ENCODE data around the gene SIK2. TPM values are rescaled to one million over a fixed set of nuclear protein-coding genes. Genes with fewer than 3 reads are reported as not detected.

The SIK2 gene
- total RNA-seq, 1 donor from 2014 or later: 14.3 TPM

DNA sequence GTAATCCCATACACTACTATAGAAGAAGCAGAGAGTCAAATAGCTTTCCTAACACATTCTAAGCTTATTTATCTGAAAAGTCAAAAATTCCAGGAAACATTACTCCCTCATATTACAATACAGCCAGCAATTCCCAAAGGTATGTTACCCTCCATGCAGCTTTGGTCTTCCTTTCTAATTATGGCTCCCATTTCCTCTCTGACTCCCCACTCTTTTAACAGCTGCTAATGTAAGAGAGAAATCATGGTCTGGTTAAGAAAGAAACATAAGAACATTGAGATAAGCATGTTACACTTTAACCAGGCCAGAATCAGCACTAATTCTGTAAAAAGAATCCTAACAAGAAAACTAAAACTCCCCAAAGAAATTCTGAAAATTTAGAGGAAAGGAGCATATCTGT, 157.1 kb downstream of the SIK2 start:
- Histone ChIP-seq H4K20me1 (ENCODE audit: insufficient read depth, low read length) (peaks cover 15% of the 10 kb centered on the region), H2AFZ (ENCODE audit: low read depth, low read length) (no peak overlapping the region), H3K27me3 (ENCODE audit: insufficient read depth, low read length) (no peaks in the 10 kb centered on the region), H3K4me3 (ENCODE audit: insufficient read depth, low read depth, low read length) (no peak overlapping the region), H3K79me2 (ENCODE audit: insufficient read depth, low read length) (peaks cover 31% of the 10 kb centered on the region), H3K4me2 (ENCODE audit: low read length) (peak overlapping the region; percentile 6), H3K9me3 (ENCODE audit: insufficient read depth, low read depth, low read length) (no peaks in the 10 kb centered on the region), H3K4me1 (ENCODE audit: insufficient read depth, low read length) (no peaks in the 10 kb centered on the region), H3K27ac (ENCODE audit: low read depth, low read length) (peak overlapping the region; percentile 0), H3K9ac (ENCODE audit: low read length) (no peak overlapping the region), H3K36me3 (ENCODE audit: insufficient read depth, low read length) (peaks cover 55% of the 10 kb centered on the region)
- FAIRE-seq (no peak), DNase-seq (ENCODE audit: low read depth) (no peak)
- no peaks in the 10 kb centered on the region for H3K9me3 Mint-ChIP-seq (ENCODE audit: unreplicated experiment)
- H3K36me3 Mint-ChIP-seq (ENCODE audit: low read depth, unreplicated experiment): peaks cover 10% of the 10 kb centered on the region
- H3K4me1 Mint-ChIP-seq (ENCODE audit: low read depth, unreplicated experiment): peaks cover 19% of the 10 kb centered on the region
- H3K27ac Mint-ChIP-seq (ENCODE audit: unreplicated experiment): no peak overlapping the region
- H3K4me3 Mint-ChIP-seq (ENCODE audit: unreplicated experiment): peak overlapping the region; percentile 10
- TF ChIP-seq, protein P1, sequence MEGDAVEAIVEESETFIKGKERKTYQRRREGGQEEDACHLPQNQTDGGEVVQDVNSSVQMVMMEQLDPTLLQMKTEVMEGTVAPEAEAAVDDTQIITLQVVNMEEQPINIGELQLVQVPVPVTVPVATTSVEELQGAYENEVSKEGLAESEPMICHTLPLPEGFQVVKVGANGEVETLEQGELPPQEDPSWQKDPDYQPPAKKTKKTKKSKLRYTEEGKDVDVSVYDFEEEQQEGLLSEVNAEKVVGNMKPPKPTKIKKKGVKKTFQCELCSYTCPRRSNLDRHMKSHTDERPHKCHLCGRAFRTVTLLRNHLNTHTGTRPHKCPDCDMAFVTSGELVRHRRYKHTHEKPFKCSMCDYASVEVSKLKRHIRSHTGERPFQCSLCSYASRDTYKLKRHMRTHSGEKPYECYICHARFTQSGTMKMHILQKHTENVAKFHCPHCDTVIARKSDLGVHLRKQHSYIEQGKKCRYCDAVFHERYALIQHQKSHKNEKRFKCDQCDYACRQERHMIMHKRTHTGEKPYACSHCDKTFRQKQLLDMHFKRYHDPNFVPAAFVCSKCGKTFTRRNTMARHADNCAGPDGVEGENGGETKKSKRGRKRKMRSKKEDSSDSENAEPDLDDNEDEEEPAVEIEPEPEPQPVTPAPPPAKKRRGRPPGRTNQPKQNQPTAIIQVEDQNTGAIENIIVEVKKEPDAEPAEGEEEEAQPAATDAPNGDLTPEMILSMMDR (IDR thresholded peaks at IDR 0.05; ENCODE audit: insufficient read depth, low read depth, low read length): no peak
- no peak for TF ChIP-seq EZH2 (IDR thresholded peaks at IDR 0.05; ENCODE audit: insufficient read depth, low read length)
- no peaks in the 10 kb centered on the region for H3K27me3 Mint-ChIP-seq (ENCODE audit: low read depth, unreplicated experiment)

DNA sequence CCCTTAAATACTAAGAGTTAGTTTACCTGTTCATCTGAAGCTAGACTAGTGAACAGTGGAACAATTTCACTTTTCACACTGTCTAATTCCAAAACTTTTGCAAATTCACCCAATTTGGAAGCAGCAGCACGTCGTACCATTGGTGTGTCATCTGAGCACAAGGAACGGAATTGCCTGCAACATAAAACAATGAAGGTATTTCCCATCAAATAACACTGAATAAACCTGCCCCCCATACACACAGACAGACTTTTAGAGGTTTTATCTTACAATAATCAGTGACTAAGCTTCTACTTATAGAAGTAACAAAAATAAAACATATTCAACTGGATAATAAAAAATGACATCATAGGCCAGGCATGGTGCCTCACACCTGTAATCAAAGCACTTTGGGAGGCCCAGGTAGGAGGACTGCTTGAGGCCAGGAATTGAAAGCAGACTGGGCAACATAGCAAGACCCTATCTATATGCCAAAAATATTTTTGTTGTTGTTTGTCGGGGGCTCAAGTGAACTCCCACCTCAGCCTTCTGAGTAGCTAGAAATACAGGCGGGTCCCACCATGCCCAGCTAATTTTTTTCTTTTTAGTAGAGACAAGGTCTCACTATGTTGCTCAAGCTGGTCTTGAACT, 157.6 kb downstream of the SIK2 start:
- H3K79me2 ChIP-seq (ENCODE audit: insufficient read depth, low read length): peaks cover 36% of the 10 kb centered on the region
- no peak overlapping the region for H3K4me3 ChIP-seq (ENCODE audit: insufficient read depth, low read depth, low read length)
- FAIRE-seq: no peak
- no peaks in the 10 kb centered on the region for H3K9me3 ChIP-seq (ENCODE audit: insufficient read depth, low read depth, low read length)
- H3K4me1 Mint-ChIP-seq (ENCODE audit: low read depth, unreplicated experiment): peaks cover 24% of the 10 kb centered on the region
- no peak overlapping the region for H3K27ac Mint-ChIP-seq (ENCODE audit: unreplicated experiment)
- peaks cover 51% of the 10 kb centered on the region for H3K36me3 ChIP-seq (ENCODE audit: insufficient read depth, low read length)
- peaks cover 9% of the 10 kb centered on the region for H3K36me3 Mint-ChIP-seq (ENCODE audit: low read depth, unreplicated experiment)
- H3K4me2 ChIP-seq (ENCODE audit: low read length): peak overlapping the region; percentile 6
- DNase-seq (ENCODE audit: low read depth): no peak
- peaks cover 21% of the 10 kb centered on the region for H4K20me1 ChIP-seq (ENCODE audit: insufficient read depth, low read length)
- peak overlapping the region; percentile 0 for H3K27ac ChIP-seq (ENCODE audit: low read depth, low read length)
- H3K27me3 Mint-ChIP-seq (ENCODE audit: low read depth, unreplicated experiment): no peaks in the 10 kb centered on the region
- H2AFZ ChIP-seq (ENCODE audit: low read depth, low read length): no peak overlapping the region
- peak overlapping the region; percentile 10 for H3K4me3 Mint-ChIP-seq (ENCODE audit: unreplicated experiment)
- H3K27me3 ChIP-seq (ENCODE audit: insufficient read depth, low read length): no peaks in the 10 kb centered on the region
- H3K9me3 Mint-ChIP-seq (ENCODE audit: unreplicated experiment): no peaks in the 10 kb centered on the region
- peaks cover 3% of the 10 kb centered on the region for H3K4me1 ChIP-seq (ENCODE audit: insufficient read depth, low read length)
- no peak overlapping the region for H3K9ac ChIP-seq (ENCODE audit: low read length)
- TF ChIP-seq, protein P1 (IDR thresholded peaks at IDR 0.05; ENCODE audit: insufficient read depth, low read depth, low read length): no peak

DNA sequence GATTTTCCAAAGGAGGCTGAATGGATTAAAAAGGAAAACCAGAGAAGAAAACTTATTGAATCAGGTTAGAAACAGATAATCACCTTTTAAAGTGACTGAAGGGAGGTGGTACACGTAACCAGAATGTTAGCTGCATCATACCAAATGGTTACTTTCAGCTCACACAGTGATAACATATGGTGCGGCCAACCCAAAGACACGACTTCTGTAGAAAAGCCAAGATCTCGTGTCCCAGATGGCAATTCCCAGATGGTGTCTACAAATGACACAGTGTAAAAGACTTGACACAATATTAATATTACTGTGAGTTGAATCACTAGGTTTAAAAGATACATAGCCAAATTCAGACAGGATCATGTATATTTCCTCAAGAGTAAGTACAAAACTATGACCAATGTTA, 158.8 kb downstream of the SIK2 start:
- Histone ChIP-seq H3K79me2 (ENCODE audit: insufficient read depth, low read length) (peaks cover 48% of the 10 kb centered on the region), H3K9me3 (ENCODE audit: insufficient read depth, low read depth, low read length) (no peaks in the 10 kb centered on the region), H3K4me1 (ENCODE audit: insufficient read depth, low read length) (peaks cover 4% of the 10 kb centered on the region), H3K4me3 (ENCODE audit: insufficient read depth, low read depth, low read length) (no peak overlapping the region), H3K4me2 (ENCODE audit: low read length) (no peak overlapping the region), H3K9ac (ENCODE audit: low read length) (no peak overlapping the region), H3K36me3 (ENCODE audit: insufficient read depth, low read length) (peaks cover 45% of the 10 kb centered on the region), H4K20me1 (ENCODE audit: insufficient read depth, low read length) (peaks cover 25% of the 10 kb centered on the region), H2AFZ (ENCODE audit: low read depth, low read length) (no peak overlapping the region), H3K27ac (ENCODE audit: low read depth, low read length) (no peak overlapping the region), H3K27me3 (ENCODE audit: insufficient read depth, low read length) (no peaks in the 10 kb centered on the region)
- no peak overlapping the region for H3K4me3 Mint-ChIP-seq (ENCODE audit: unreplicated experiment)
- H3K9me3 Mint-ChIP-seq (ENCODE audit: unreplicated experiment): no peaks in the 10 kb centered on the region
- H3K4me1 Mint-ChIP-seq (ENCODE audit: low read depth, unreplicated experiment): peaks cover 25% of the 10 kb centered on the region
- peaks cover 5% of the 10 kb centered on the region for H3K36me3 Mint-ChIP-seq (ENCODE audit: low read depth, unreplicated experiment)
- H3K27ac Mint-ChIP-seq (ENCODE audit: unreplicated experiment): no peak overlapping the region
- FAIRE-seq: no peak
- no peaks in the 10 kb centered on the region for H3K27me3 Mint-ChIP-seq (ENCODE audit: low read depth, unreplicated experiment)
- no peak for DNase-seq (ENCODE audit: low read depth)
- no peak for TF ChIP-seq EZH2 (IDR thresholded peaks at IDR 0.05; ENCODE audit: insufficient read depth, low read length)
- TF ChIP-seq, protein P1 (IDR thresholded peaks at IDR 0.05; ENCODE audit: insufficient read depth, low read depth, low read length): no peak
